ENCODE results near the gene ALDH2.

- TF ChIP-seq CTCF (IDR thresholded peaks at IDR 0.05; ENCODE audit: insufficient read depth, low read length, poor library complexity, severe bottlenecking) (no peak), EZH2phosphoT487 (conservative IDR thresholded peaks at IDR 0.05; ENCODE audit: low read length) (no peak)
Measured at GRCh38 chr12:111785651-111786050, 18.9 kb downstream of the ALDH2 start.

Data from SU-DHL-6 (cell line).